NCI-H524 treated with DMSO at 0.1 percent for 48 hours (cell line): ENCODE data around the gene GABRP.

Source experiments
- DNase-seq: peaks from one replicate; lab custom pipeline; 2025; lab: John Stamatoyannopoulos, UW

Gene GABRP

DNA sequence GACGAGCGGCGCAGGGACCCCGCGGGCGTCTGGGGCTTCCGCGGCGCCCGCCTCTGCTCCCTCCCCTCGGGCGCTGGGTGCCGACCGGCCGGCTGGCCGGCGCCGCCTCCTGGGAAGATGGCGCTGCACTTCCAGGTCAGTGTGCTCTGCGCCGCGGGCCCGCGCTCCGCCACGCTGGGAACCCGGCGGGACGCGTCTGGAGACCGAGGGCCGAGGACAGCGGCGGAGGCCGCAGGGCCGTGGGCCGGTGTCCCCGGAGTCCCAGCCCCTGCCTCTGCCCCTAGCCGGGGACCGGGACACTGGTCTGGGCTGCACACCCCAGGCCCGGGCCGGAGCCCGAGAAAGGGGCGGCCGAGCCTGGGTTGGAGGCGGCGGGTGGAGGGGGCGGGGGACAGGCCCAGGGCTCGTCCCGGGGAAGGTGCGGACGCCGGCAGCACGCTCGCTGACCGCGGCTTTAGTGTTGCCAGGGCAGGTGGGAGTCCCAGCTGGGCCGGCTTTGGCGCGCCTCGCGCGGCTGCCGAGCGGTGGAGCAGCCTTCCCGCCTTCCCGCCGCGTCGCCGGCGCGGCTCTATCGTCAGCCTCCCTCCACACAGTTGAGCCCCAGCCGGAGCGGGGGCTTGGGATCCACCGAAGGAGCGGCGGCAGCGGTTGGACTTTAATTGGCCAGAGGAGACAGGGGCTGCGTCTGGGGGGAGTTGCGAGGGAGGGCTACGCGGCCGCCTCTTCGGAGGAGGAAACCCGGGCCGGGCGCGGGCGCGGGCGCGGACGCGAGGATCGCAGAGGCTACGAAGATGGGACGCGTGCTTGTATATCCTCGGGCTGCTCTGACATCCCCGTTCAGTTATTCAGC is 78.6 kb downstream of the GABRP start, which contains the start of gene RANBP17:
Gene RANBP17 (plus strand): TSS at position 102 of the 850 bp plus-strand sequence.
- no peak for DNase-seq

GRCh38 chr5:170863646-170864045 is 80.1 kb downstream of the GABRP start:
- DNase-seq = no peak
